Measurements from ENCODE around the gene SLC25A28.

The SLC25A28 gene

DNA sequence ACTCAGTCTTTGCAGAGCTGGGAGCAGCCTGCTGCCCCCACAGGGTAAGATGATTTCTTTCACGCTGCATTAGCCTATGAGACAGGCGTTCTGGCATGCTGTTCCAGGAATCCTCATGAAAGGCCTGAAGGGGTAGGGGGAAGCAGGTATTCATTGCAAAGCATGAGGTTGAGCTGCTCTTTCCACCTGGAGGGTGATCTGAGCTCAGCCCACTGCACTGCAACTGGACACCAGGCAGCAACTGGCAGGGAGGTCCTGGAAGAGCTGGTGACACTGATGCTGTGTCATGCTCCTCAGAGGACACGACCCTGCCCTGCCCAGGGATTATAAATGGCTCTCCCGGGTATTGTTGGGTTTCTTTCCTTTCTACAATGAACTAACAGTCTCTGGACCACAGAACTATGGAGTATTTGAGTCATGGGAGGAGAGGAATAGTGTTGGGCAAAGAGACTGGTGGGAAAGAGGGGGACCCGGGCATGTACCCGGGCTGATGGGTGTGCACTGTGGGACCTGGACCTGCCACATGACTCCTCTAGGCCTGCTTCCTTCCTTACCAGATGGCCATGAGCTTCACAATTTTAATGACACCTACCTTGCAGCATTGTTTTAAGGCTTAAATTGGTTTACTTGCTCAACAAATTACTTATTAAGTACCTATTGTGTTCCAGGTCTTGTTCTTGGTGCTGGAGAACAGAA is 24.3 kb downstream of the SLC25A28 start:
- FAIRE-seq, result no peak
- no peak for DNase-seq (ENCODE audit: extremely low spot score, insufficient read length, low read depth)

DNA sequence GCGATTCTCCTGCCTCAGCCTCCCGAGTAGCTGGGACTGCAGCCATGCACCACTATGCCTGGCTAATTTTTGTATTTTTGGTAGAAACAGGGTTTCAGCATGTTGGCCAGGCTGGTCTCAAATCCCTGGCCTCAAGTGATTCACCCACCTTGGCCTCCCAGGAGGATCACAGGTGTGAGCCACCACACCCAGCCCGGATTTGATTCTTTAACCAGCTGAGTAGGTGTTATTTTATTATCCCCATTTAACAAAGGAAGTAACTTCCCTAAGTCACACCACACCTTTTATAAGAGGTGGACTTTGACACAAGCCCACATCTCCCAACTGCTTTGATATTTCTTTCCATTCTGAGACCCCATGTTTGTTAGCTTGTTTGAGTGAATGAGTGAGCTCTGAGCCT is 25.0 kb downstream of the SLC25A28 start:
- DNase-seq (ENCODE audit: extremely low spot score, insufficient read length, low read depth) (no peak), FAIRE-seq (no peak)

DNA sequence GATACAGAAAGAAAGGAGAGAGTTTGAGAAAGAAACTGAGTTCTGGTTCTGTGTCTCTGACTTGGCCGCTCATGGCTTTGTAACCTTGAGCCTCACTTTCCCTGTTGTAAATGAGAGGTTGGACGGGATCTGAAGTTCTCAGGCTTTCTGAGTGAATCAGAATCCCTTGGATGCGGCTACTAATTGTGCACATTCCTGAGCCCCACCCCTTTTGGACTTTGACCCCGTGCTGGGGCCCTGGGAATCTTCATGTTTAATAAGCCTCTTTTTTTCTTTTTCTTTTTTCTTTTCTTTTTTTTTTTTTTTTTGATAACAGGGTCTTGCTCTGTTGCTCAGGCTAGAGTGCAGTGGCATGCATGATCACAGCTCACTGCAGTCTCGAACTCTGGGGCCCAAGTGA is 26.9 kb downstream of the SLC25A28 start:
- FAIRE-seq (no peak), DNase-seq (ENCODE audit: extremely low spot score, insufficient read length, low read depth) (no peak)

DNA sequence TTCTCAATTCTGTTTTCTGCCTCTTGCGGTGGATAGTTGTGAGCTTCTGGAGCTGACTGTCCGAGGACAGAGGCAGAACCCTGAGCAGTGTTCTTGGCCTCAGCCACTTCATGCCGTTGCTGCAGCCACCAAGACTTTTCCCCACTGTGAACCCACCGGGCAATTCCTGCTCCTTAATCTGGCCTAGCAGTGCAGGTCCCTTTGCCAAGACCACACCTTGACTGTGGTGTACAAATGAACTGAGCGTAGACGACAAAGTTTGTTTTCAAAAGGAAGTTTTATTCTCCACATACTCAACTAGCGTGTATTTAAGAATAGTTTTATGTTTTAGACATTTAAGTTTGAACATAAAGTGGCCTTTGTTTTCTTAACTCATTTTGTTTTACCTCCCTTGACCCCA is 29.4 kb downstream of the SLC25A28 start:
- FAIRE-seq (no peak), DNase-seq (ENCODE audit: extremely low spot score, insufficient read length, low read depth) (no peak)

DNA sequence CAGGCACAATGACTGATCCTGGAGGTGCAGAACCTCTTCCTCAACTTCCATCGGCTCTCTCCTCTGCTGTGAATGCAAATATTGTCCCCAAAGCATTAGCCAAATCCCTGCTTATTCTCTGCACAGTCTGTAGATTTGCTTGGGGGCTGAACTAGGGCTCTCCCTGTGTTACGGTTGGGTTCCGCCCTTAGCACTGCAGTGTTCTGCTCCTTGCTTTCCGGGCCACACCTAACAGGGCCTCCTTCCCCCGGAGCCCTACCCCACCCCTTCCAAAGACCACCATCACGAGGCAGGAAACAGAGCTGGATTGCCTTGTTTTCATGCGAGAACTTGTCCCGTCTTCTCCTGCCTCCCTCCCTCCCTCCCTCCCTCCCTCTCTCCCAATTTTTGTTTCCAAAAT is 36.6 kb downstream of the SLC25A28 start:
- no peak for DNase-seq (ENCODE audit: extremely low spot score, insufficient read length, low read depth)
- FAIRE-seq, result no peak

- no peak for DNase-seq (ENCODE audit: extremely low spot score, insufficient read length, low read depth)
- no peak for FAIRE-seq
These were observed 37.9 kb downstream of the SLC25A28 start for GRCh38 chr10:99582255-99582770.

DNA sequence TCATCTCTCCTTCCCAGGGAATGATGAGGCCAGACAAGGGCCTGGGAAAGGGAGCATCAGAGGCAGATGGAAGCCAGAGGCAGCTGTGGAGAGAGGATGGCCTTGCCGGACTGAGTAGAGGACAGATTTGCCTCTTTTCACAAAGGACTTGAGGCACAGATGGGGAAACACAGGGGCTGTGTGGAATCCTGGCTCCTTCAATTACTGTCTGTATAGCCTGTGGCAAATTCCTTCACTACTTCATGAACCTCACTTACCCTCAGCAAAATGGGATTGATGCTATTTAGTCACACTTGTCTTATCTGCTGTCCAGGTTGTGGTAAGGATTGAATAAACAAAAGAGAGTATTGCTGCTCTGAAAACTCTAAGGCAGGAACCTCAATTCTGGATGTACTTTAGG is 40.3 kb downstream of the SLC25A28 start:
- no peak for FAIRE-seq
- no peak for DNase-seq (ENCODE audit: extremely low spot score, insufficient read length, low read depth)

GRCh38 chr10:99573790-99574189 is 46.4 kb downstream of the SLC25A28 start:
- DNase-seq (ENCODE audit: extremely low spot score, insufficient read length, low read depth) (no peak), FAIRE-seq (no peak)

GRCh38 chr10:99571816-99572215 is 48.4 kb downstream of the SLC25A28 start:
- no peak for FAIRE-seq

DNA sequence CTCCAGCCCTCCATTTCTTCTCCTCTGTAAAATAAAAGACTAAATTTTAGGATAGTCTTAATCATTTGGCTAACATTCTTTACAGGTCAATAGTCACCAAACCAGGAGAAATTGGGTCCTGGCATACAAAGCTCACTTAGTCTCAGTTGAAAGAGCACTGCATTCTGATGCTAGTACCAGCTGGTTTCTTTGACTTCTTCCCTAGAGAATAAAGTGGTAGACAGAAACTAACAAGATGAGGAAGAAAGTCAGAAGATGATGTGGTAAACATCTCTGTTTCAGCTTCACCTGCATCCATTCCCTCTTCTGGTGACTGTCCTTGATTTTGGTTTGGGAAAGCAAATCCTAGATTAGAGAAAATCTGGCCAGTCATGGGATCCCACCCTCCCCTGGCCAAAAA is 50.3 kb downstream of the SLC25A28 start:
- DNase-seq (ENCODE audit: extremely low spot score, insufficient read length, low read depth) (no peak), FAIRE-seq (no peak)

More at GRCh38 chr10:99571816-99572215, 48.4 kb downstream of the SLC25A28 start:
- DNase-seq (ENCODE audit: extremely low spot score, insufficient read length, low read depth), result no peak

DNA sequence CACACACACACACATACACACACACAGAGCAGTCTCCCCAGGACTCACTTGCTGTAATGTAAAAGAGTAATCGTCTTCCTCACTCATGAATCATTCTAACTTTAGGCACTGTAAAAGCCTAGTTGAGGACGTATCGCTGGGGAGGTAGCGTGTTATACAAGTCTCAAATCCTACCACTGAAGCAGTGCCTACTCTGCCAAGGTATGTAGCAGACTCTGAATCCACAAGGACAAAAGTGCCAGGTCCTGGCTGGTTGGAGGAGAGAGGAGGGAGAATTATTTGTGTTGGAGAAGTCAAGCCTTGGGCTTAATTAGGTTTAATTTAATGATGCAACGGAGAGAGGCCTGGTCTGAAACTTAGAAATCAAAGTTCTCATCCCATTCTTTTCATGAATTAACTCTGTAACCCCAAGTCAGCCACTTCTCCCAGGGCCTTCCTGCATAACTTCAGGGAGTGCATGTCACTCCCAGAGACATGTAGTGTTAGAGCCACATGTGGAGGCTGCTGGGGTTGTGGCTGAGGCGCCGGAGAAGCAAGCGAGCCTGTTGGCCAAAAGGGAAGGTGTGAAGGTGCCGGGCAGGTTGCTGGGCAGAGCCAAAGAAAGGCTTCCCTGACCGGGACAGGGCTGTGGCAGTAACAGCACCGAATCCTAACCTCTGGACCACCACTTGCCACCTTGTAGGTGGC is 50.8 kb downstream of the SLC25A28 start:
- DNase-seq (ENCODE audit: extremely low spot score, insufficient read length, low read depth) (no peak), FAIRE-seq (no peak)

DNA sequence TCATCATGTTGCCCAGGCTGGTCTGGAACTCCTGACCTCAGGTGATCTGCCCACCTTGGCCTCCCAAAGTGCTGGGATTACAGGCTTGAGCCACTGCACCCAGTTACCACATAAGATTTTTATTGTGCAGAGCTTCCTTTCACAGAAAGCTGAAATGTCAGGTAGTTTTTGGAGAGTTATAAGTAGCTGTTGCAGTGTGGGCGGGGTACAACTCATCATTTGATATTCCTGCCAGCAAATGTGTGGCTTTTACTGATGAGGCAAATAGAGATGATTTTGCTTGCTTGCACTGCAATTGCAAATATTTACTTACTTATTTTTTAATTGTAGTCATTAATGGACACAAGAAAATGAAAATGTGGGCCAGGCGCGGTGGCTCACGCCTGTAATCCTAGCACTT is 55.1 kb downstream of the SLC25A28 start:
- no peak for FAIRE-seq
- DNase-seq (ENCODE audit: extremely low spot score, insufficient read length, low read depth), result no peak

DNA sequence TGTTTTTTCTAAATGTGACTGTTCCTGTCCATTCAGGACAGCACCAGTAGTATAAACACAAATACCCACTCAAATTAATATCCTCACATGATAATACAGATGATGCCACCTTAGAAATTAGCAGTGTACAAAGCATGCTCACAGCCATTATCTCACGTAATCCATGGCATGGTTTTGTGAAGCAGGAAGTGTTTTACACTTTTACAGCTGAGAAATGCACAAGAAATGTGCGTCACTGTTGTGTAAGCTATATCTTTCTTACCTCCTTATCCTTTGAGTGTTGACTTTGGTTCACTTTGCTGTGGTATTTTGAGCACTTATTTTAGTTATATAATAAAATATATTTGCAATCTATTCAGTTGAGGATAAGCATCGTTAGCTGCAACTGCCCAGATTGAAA is 55.9 kb downstream of the SLC25A28 start:
- DNase-seq (ENCODE audit: extremely low spot score, insufficient read length, low read depth) (no peak), FAIRE-seq (no peak)

DNA sequence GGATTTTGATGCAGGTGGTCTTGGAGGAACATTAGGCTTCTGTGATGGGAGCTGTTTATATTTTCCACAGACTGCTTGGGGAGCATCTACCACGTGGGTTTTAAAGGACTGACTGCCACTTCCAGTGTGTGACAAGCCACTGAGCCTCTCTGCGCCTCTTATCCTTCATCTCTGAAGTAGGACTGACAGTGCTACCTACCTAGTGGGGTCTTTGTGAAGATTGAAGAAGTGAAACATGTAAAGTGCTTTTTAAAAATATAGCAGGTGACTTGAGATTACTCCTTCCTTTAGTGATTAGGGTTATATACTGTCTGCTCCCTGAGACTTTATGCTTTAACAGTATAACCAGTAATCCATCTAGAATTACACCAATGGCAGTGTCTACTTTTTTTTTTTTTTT is 57.6 kb downstream of the SLC25A28 start:
- FAIRE-seq, result no peak
- no peak for DNase-seq (ENCODE audit: extremely low spot score, insufficient read length, low read depth)

Measured in GM18507 (cell line).